ENCODE results near the gene FBXO17.

FBXO17 gene

GRCh38 chr19:38921420-38922274 lies 53.9 kb downstream of the FBXO17 start:
- Histone ChIP-seq H3K9me3 (ENCODE audit: control insufficient read depth in 1 of 2, low read length in 2 of 2) (no peaks in the 10 kb centered on the region), H3K27ac (ENCODE audit: low read length) (no peak overlapping the region), H3K4me1 (ENCODE audit: control insufficient read depth in 1 of 2, insufficient read depth in 2 of 2, low read length in 2 of 2) (no peaks in the 10 kb centered on the region), H3K36me3 (ENCODE audit: control insufficient read depth in 1 of 2, insufficient read depth in 2 of 2, low read length in 2 of 2) (peaks cover 13 to 28% of the 10 kb centered on the region in 2 donors), H3K27me3 (ENCODE audit: low read depth, low read length) (no peaks in the 10 kb centered on the region), H3K4me3 (ENCODE audit: low read depth in 1 of 2, low read length in 2 of 2) (no peak overlapping the region)

GRCh38 chr19:38920602-38921419 lies 54.7 kb downstream of the FBXO17 start:
- Histone ChIP-seq H3K4me1 (ENCODE audit: control insufficient read depth in 1 of 2, insufficient read depth in 2 of 2, low read length in 2 of 2) (no peaks in the 10 kb centered on the region), H3K27me3 (ENCODE audit: low read depth, low read length) (no peaks in the 10 kb centered on the region), H3K9me3 (ENCODE audit: control insufficient read depth in 1 of 2, low read length in 2 of 2) (no peaks in the 10 kb centered on the region), H3K36me3 (ENCODE audit: control insufficient read depth in 1 of 2, insufficient read depth in 2 of 2, low read length in 2 of 2) (peaks cover 13 to 28% of the 10 kb centered on the region in 2 donors), H3K27ac (ENCODE audit: low read length) (no peak overlapping the region), H3K4me3 (ENCODE audit: low read depth in 1 of 2, low read length in 2 of 2) (no peak overlapping the region)

DNA sequence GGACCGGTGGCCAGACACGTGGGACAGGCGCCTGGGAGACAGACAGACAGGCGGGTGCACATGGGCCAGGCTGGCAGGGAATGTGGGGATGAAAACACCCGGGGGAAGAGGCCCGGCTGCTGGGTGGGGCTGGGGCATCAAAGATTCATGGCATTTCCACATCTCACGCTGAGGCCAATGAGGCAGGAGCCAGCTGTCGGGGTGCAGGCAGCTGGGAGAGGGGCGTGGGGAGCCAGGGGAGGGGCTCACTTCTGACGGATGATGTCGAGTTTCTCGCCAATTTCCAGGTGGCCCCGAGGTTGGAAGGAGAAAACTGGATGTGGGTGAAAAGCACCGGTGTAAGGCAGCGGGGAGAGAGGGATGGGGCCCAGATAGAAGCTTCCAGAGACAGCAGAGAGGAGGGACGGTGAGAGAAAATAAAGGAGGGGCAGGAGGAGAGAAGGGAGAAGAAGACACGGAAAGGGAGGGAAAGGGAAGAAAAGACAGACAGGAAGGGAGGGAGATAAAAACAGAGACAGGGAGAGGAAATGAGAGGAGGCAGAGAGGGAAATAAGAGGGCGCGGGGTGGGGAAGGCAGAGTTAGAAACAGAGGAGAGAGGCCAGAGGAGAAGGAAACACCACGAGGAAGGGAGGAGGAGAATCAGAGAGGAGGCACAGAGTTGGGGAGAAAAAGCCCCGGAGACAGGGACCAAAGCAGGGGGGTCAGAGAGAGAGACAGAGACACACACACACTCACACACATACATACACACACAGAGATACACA lies 55.5 kb downstream of the FBXO17 start:
- no peaks in the 10 kb centered on the region for H3K4me1 ChIP-seq (ENCODE audit: control insufficient read depth in 1 of 2, insufficient read depth in 2 of 2, low read length in 2 of 2)
- H3K4me3 ChIP-seq (ENCODE audit: low read depth in 1 of 2, low read length in 2 of 2), result no peak overlapping the region
- H3K27me3 ChIP-seq (ENCODE audit: low read depth, low read length), result no peaks in the 10 kb centered on the region
- H3K36me3 ChIP-seq (ENCODE audit: control insufficient read depth in 1 of 2, insufficient read depth in 2 of 2, low read length in 2 of 2), result peaks cover 13 to 22% of the 10 kb centered on the region in 2 donors
- no peaks in the 10 kb centered on the region for H3K9me3 ChIP-seq (ENCODE audit: control insufficient read depth in 1 of 2, low read length in 2 of 2)
- H3K27ac ChIP-seq (ENCODE audit: low read length), result no peak overlapping the region

- Histone ChIP-seq H3K27me3 (ENCODE audit: low read depth, low read length) (no peaks in the 10 kb centered on the region), H3K4me1 (ENCODE audit: control insufficient read depth in 1 of 2, insufficient read depth in 2 of 2, low read length in 2 of 2) (no peaks in the 10 kb centered on the region), H3K27ac (ENCODE audit: low read length) (no peak overlapping the region), H3K36me3 (ENCODE audit: control insufficient read depth in 1 of 2, insufficient read depth in 2 of 2, low read length in 2 of 2) (peaks cover 5 to 11% of the 10 kb centered on the region in 2 donors), H3K4me3 (ENCODE audit: low read depth in 1 of 2, low read length in 2 of 2) (no peak overlapping the region), H3K9me3 (ENCODE audit: control insufficient read depth in 1 of 2, low read length in 2 of 2) (no peaks in the 10 kb centered on the region)
Observed at GRCh38 chr19:38918526-38918925, 57.0 kb downstream of the FBXO17 start.

- Histone ChIP-seq H3K4me3 (ENCODE audit: low read depth in 1 of 2, low read length in 2 of 2) (no peak overlapping the region), H3K27me3 (ENCODE audit: low read depth, low read length) (no peaks in the 10 kb centered on the region), H3K27ac (ENCODE audit: low read length) (no peak overlapping the region), H3K4me1 (ENCODE audit: control insufficient read depth in 1 of 2, insufficient read depth in 2 of 2, low read length in 2 of 2) (no peaks in the 10 kb centered on the region), H3K36me3 (ENCODE audit: control insufficient read depth in 1 of 2, insufficient read depth in 2 of 2, low read length in 2 of 2) (peaks cover 5 to 11% of the 10 kb centered on the region in 2 donors), H3K9me3 (ENCODE audit: control insufficient read depth in 1 of 2, low read length in 2 of 2) (no peaks in the 10 kb centered on the region)
Observed at GRCh38 chr19:38917921-38918491, 57.5 kb downstream of the FBXO17 start.

- Histone ChIP-seq H3K27me3 (ENCODE audit: low read depth, low read length) (no peaks in the 10 kb centered on the region), H3K36me3 (ENCODE audit: control insufficient read depth in 1 of 2, insufficient read depth in 2 of 2, low read length in 2 of 2) (peaks cover 5 to 9% of the 10 kb centered on the region in 2 donors), H3K9me3 (ENCODE audit: control insufficient read depth in 1 of 2, low read length in 2 of 2) (no peaks in the 10 kb centered on the region), H3K4me3 (ENCODE audit: low read depth in 1 of 2, low read length in 2 of 2) (no peak overlapping the region), H3K4me1 (ENCODE audit: control insufficient read depth in 1 of 2, insufficient read depth in 2 of 2, low read length in 2 of 2) (no peaks in the 10 kb centered on the region), H3K27ac (ENCODE audit: low read length) (no peak overlapping the region)
Observed at GRCh38 chr19:38917516-38917915, 58.0 kb downstream of the FBXO17 start.

DNA sequence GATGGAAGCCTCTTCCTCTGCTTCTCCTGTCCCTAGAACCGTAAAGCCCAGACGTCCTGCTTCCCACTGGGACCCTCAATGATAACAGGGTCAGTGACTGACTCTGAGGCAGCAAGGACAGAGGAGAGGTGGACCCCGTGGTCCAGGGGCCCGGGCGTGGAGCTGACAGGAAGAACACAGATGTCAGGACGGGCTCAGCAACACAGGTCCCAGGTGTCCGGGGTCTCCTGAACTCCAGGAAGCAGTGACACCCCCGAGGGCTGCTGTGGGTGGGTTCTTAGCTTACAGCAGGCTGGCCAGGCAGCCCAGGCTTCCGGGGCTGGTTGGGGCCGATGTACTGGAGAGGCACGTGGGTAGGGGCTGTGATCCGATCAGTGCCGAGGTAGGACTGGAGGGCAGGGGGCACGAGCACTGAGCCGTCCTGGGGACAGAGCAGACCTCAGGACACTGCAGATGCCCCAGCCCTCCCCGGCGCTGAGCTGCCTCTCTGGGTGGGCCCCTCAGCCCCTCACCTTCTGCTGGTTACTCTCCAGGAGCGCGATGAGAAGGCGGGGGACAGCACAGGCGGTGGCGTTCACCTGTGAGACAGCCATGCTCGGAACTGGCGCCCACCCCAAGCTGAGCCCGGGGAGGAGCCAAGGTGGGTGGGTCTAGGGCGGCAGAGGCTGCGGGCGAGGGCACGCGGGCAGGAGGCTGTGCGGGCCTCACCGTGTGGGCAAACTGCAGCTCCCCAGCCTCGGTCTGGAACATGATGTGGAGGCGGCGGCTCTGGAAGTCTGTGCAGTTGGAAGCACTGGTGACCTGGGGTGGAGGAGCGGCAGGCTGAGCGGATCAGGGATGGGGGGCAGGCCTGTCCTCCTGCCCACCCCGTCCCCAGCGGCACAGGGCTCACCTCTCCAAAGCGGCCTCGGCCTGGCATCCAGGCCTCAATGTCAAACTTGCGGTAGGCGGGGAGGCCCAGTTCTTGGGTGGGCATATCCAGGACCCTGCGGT lies 59.9 kb downstream of the FBXO17 start:
- no peaks in the 10 kb centered on the region for H3K9me3 ChIP-seq (ENCODE audit: control insufficient read depth in 1 of 2, low read length in 2 of 2)
- no peaks in the 10 kb centered on the region for H3K36me3 ChIP-seq (ENCODE audit: control insufficient read depth in 1 of 2, insufficient read depth in 2 of 2, low read length in 2 of 2)
- no peak overlapping the region for H3K27ac ChIP-seq (ENCODE audit: low read length)
- H3K27me3 ChIP-seq (ENCODE audit: low read depth, low read length), result no peaks in the 10 kb centered on the region
- H3K4me3 ChIP-seq (ENCODE audit: low read depth in 1 of 2, low read length in 2 of 2), result no peak overlapping the region
- H3K4me1 ChIP-seq (ENCODE audit: control insufficient read depth in 1 of 2, insufficient read depth in 2 of 2, low read length in 2 of 2), result no peaks in the 10 kb centered on the region

DNA sequence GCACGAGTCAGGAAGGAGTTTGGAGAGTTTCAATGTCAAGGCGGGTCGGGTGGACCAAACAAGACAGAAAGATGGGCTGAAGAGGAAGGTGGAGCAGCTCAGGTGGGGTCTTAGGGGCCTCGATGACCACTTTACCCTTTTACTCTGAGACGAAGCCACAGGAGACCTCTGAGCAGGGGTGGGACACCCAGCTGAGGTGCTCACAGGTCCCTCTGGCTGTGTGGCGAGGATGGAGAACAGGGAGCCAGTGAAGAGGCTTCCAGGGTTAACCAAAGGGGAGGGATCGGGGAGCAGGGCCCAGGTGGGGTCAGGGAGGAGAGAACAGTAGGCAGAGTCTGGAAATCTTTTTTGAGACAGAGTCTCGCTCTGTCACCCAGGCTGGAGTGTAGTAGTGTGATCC lies 61.6 kb downstream of the FBXO17 start:
- Histone ChIP-seq H3K4me3 (ENCODE audit: low read depth in 1 of 2, low read length in 2 of 2) (no peak overlapping the region), H3K27ac (ENCODE audit: low read length) (no peak overlapping the region), H3K9me3 (ENCODE audit: control insufficient read depth in 1 of 2, low read length in 2 of 2) (no peaks in the 10 kb centered on the region), H3K4me1 (ENCODE audit: control insufficient read depth in 1 of 2, insufficient read depth in 2 of 2, low read length in 2 of 2) (no peaks in the 10 kb centered on the region), H3K27me3 (ENCODE audit: low read depth, low read length) (no peaks in the 10 kb centered on the region), H3K36me3 (ENCODE audit: control insufficient read depth in 1 of 2, insufficient read depth in 2 of 2, low read length in 2 of 2) (peaks cover 0 to 4% of the 10 kb centered on the region in 2 donors)

GRCh38 chr19:38912600-38913514 lies 62.7 kb downstream of the FBXO17 start:
- Histone ChIP-seq H3K9me3 (ENCODE audit: control insufficient read depth in 1 of 2, low read length in 2 of 2) (no peaks in the 10 kb centered on the region), H3K4me1 (ENCODE audit: control insufficient read depth in 1 of 2, insufficient read depth in 2 of 2, low read length in 2 of 2) (no peaks in the 10 kb centered on the region), H3K27ac (ENCODE audit: low read length) (no peak overlapping the region), H3K27me3 (ENCODE audit: low read depth, low read length) (no peaks in the 10 kb centered on the region), H3K4me3 (ENCODE audit: low read depth in 1 of 2, low read length in 2 of 2) (no peak overlapping the region), H3K36me3 (ENCODE audit: control insufficient read depth in 1 of 2, insufficient read depth in 2 of 2, low read length in 2 of 2) (peaks cover 4 to 11% of the 10 kb centered on the region in 2 donors)
